Measurements from ENCODE around the gene PACSIN1.

PACSIN1 gene, protein sequence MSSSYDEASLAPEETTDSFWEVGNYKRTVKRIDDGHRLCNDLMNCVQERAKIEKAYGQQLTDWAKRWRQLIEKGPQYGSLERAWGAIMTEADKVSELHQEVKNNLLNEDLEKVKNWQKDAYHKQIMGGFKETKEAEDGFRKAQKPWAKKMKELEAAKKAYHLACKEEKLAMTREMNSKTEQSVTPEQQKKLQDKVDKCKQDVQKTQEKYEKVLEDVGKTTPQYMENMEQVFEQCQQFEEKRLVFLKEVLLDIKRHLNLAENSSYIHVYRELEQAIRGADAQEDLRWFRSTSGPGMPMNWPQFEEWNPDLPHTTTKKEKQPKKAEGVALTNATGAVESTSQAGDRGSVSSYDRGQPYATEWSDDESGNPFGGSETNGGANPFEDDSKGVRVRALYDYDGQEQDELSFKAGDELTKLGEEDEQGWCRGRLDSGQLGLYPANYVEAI

GRCh38 chr6:34465531-34466241 is at the start of gene PACSIN1:
Gene PACSIN1, plus strand, starts transcription at chr6:34466076. Its CDS starts 60,230 bp downstream, at chr6:34526306.
- DNase-seq: no peak

DNA sequence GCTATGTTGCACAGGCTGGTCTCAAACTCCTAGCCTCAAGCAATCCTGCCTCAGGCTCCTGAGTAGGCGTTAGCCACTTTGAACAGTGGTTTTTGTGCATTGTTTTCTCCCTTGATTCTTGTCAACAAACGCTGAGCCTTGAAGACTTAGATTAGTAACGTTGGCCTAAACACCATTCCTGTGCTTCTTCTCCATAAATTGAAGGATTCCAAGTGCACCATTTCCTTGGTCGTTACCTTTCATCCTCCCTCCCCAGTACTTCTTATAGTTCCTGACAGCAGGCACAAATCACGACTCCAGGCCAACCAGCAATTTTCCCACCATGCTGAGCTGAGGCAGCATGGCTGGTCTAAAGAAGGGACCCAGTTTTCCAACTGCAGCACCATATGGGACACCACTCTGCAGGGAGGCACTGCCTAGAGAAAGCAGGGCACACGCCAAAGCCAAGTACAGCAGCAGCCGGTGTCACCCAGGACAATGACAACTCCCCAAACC is 49.0 kb upstream of the PACSIN1 start:
- DNase-seq: no peak

- no peak for DNase-seq
These were observed 47.5 kb upstream of the PACSIN1 start for GRCh38 chr6:34418367-34418766.

- no peak for DNase-seq
These were observed 42.6 kb upstream of the PACSIN1 start for GRCh38 chr6:34423254-34423653.

DNA sequence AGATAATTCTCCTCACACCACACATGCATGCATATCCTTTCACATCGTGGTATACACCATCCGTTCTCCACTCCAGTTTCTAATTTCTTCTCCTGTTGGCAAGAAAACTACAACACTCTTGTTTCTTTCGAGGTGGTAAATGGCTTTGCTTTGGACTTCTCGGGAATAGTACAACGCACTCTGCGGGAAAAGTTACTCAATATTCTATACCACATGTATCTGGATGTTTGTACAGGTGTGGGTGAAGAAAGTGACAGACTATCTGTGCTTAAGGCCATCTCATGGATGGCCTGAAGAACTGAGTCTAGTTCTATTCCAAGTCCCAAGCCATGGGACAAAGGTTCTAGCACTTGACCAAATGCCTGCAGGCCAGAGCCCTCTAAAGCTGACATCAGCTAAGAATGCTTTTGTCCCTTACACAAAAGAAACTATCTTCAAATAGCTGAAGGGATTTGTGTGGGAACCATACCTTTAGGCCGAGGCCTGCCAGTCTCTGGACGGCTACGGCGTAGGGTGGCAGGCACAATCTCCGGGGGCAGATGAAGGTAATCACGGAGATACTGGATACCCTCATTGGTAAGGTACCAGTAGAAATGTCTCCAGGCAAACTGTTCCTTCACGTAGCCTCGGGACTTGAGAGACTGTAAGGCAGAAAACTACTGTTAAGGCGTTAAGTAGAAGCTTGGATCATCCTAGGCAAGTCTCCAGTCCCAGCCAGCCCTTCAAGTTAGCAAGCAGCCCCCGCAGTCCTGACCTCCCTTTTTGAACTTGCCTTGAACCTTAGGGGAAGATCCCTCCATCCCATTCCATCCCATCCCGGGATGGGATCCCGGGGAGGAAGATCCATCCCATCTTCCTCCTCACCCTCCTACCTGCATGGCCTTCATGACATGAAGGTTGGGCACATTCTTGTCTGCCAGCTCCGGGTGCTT is 41.4 kb upstream of the PACSIN1 start:
- DNase-seq: no peak

DNA sequence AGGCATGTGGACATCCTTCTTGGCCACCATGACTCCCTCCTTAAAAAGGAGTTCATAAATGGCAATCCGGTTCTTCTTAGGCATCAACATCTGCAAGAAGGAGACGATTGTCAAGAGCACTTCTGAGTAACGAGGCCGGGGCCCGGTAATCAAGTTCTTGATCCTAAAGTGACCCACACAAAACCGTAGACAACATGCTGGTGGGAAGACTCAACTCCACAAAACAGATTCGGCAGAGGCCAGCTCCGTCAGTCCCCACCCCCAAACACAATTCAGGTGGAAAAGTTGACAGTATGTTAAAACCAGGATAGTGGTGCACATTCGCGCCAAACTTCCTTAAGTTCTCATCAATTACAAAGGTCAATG is 40.8 kb upstream of the PACSIN1 start:
- peak; percentile 5 to 18 for DNase-seq

- peak; percentile 85 to 89 for DNase-seq
These were observed 40.1 kb upstream of the PACSIN1 start, which contains the start of gene RPS10 for GRCh38 chr6:34425498-34426410. Gene RPS10, minus strand, starts transcription at chr6:34426069. Its CDS starts 848 bp downstream, at chr6:34425221.

DNA sequence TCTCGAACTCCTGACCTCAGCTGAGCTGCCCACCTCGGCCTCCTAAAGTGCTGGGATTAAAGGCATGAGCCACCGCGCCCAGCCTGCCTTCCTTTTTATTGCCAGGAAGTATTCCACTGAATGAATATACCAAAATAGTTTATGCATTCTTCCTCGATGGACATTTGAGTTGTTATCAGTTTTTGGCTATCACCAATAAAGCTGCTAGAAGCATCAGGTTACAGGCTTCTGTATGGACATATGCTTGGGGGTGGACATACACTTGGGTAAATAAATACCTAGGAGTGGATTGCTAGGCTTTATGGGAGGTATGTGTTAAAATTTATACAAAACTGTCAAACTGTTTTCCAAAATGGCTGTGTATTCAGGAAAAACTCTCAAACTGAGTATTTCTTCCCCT is 30.0 kb upstream of the PACSIN1 start:
- no peak for DNase-seq

- DNase-seq: no peak
These were observed 28.9 kb upstream of the PACSIN1 start for GRCh38 chr6:34436803-34437643.

- DNase-seq: no peak
These were observed 28.3 kb upstream of the PACSIN1 start for GRCh38 chr6:34437644-34437970.

GRCh38 chr6:34438705-34439104 is 27.2 kb upstream of the PACSIN1 start:
- no peak for DNase-seq

- DNase-seq: no peak
These were observed 26.4 kb upstream of the PACSIN1 start for GRCh38 chr6:34439442-34439841.

DNA sequence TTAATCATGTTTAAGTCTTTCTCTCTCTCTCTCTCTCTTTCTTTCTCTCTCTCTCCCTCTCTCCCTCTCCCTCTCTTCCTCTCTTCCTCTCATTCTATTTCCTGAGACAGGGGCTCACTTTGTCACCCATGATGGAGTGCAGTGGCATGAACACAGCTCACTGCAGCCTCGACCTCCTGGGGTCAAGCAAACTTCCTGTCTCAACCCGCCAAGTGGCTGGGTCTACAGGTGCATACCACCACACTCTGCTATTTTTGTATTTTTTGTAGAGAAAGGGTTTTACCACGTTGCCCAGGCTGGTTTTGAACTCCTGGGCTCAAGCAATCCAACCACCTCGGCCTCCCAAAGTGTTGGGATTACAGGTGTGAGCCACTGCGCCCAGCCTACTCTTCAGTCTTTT is 24.4 kb upstream of the PACSIN1 start:
- DNase-seq: no peak

DNA sequence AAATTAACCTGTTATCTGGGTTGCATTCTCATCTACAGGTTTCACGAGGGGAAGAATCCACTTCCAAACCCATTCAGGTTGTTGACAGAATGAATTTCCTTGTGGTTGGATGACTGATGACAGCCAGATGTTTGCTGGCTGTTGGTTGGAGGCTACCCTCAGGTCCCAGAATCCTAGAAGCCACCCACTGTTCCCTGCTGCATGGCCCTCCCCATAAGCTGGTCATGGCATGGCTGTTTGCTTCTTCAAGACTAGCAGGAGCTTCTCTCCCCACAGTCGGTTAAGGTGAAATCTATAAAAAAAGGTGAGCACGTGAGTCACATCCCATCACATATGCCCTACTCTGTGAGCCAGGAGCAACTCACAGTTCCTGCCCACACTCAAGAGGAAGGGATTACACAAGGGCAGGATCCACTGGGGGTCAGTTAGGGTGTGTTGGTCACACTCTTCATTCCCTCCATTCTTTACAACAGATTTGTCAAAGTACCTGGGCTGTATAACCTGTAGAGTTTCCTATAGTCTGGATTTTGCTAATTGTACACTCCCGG is 20.5 kb upstream of the PACSIN1 start:
- no peak for DNase-seq

DNA sequence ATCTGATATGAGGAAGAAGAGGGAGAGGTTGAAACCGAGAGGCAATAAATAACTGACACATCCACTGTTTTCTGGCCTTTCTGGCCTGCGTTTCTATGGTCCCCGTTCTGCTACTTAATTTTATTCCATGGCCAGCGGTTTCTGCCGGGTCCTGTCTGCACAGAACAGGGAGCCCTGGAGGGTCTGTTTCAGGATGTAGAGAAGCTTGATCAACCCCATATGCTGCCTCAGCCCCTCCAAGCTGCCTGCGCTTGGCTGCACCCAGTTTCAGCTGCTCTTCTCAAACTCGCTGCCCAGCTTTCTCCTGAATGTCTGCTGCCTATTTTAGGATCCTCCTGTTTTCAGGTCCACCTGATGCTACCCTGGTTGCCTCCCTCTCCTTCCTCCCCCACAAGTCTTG is 18.5 kb upstream of the PACSIN1 start:
- no peak for DNase-seq

DNA sequence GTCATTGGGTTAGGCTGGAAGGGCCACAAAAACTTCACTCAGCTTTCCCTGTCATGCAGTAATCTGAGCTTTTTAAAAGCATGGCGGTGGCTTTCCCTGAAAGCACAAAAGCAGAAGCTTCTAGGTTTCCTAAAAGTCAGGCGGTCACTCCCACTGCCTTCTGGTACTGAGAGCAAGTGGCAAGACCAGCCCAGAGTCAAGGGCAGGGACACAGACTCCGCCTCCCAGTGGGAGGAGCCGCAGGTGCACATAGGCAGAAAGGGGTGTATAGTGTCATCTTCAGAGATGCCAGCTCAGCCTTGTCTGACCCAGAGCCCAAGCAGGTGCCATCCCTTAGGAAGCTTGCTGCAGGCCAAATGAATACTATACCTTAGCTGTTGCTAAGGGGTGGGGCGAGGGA is 18.0 kb upstream of the PACSIN1 start:
- no peak for DNase-seq

- no peak for DNase-seq
These were observed 14.7 kb upstream of the PACSIN1 start for GRCh38 chr6:34451192-34451591.

- no peak for DNase-seq
These were observed 10.0 kb upstream of the PACSIN1 start for GRCh38 chr6:34455831-34456230.

DNA sequence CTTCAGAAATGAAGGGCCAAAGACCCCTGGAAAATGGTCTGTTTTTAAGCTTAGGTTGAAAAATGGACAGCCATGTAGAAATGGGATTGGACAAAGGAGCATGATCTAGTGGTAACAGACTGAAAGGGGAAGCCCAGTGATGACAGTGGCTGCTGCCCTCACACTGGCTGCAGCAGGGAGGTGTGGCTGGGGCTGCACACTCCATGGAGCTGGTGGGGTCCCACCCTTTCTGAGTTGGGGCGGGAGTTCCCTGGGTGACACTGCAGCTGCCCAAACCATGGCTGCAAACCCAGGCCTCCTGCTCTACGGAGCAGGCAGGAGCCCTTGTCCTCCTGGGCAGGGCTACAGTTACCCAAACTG is 8.5 kb upstream of the PACSIN1 start:
- no peak for DNase-seq
